SK-N-SH (cell line): Measurements from ENCODE around the gene RASL12. TPM values are rescaled to one million over a fixed set of nuclear protein-coding genes. Genes with fewer than 3 reads are reported as not detected.
"Not testable (repeated sequence)": the region's sequence is repeated elsewhere in the genome, so short reads cannot be mapped to it uniquely, and the experiment has no call there.

Experiments
- CTCF ChIA-PET: fragments of 300-600, 350-600 bp; formaldehyde crosslinking; extraction: SDS; loops from one replicate; lab custom pipeline; 2021; lab: Yijun Ruan, JAX
- POLR2A ChIA-PET: fragments of 350-600 bp; sonication (Branson Sonifier 250); formaldehyde crosslinking; extraction: SDS; loops from one replicate; lab custom pipeline; 2020; ENCODE audit warnings: antibody characterized with exemption, inconsistent platforms; lab: Yijun Ruan, JAX
- DNase-seq: peaks from one replicate; pipeline ENCODE4 v3.0.0; 2012
- H2AFZ ChIP-seq: fragments of 200-600 bp; sonication (generic); 2 replicates; pipeline ENCODE4 v1.8.1; 2016; ENCODE audit warnings: antibody characterized with exemption, mild to moderate bottlenecking, low read depth
- H3F3A ChIP-seq: fragments of 200-600 bp; sonication (generic); replicated peaks from 2 replicates; pipeline ENCODE3; 2016; ENCODE audit warnings: antibody characterized with exemption, mild to moderate bottlenecking; ENCODE audit not compliant: insufficient read depth
- H3K27ac ChIP-seq, 2 experiments: fragments of 200-500 bp in 1 of 2; fragments of 200-600 bp in 1 of 2; sonication (Bioruptor generic) in 1 of 2; sonication (generic), shearing (Covaris generic) in 1 of 2; 2 replicates each; pipeline versions ENCODE4 v1.5.1 to v1.6.1; 2014 to 2016; ENCODE audit warnings: low read depth in 2 of 2, inconsistent platforms in 1 of 2, low read length in 1 of 2, mild to moderate bottlenecking in 1 of 2, mixed read lengths in 1 of 2
- H3K27me3 ChIP-seq: fragments of 200-600 bp; sonication (generic), shearing (Covaris generic); 2 replicates; pipeline ENCODE4 v1.6.1; 2016; ENCODE audit warnings: mixed run types; ENCODE audit not compliant: insufficient read depth
- H3K36me3 ChIP-seq, 2 experiments: fragments of 200-500 bp in 1 of 2; fragments of 200-600 bp in 1 of 2; sonication (Bioruptor generic) in 1 of 2; sonication (generic) in 1 of 2; replicated peaks in 1 of 2; 2 replicates each; pipeline versions ENCODE3 to v1.5.1; 2014 to 2016; ENCODE audit warnings: low read length in 1 of 2, mild to moderate bottlenecking in 1 of 2; ENCODE audit not compliant: insufficient read depth in 2 of 2, control insufficient read depth in 1 of 2
- H3K4me1 ChIP-seq, 2 experiments: fragments of 200-500 bp in 1 of 2; fragments of 200-600 bp in 1 of 2; sonication (Bioruptor generic) in 1 of 2; sonication (generic), shearing (Covaris generic) in 1 of 2; 2 replicates each; pipeline versions ENCODE4 v1.5.1 to v1.6.1; 2014 to 2016; ENCODE audit warnings: low read depth in 1 of 2, low read length in 1 of 2, mixed run types in 1 of 2; ENCODE audit not compliant: insufficient read depth in 2 of 2, control insufficient read depth in 1 of 2
- H3K4me2 ChIP-seq: fragments of 200-600 bp; sonication (generic), shearing (Covaris generic); 2 replicates; pipeline ENCODE4 v1.6.1; 2017; ENCODE audit warnings: mixed run types
- H3K4me3 ChIP-seq, 2 experiments: fragments of 200-500 bp in 1 of 2; fragments of 200-600 bp in 1 of 2; sonication (Bioruptor generic) in 1 of 2; sonication (generic), shearing (Covaris generic) in 1 of 2; 2 replicates each; pipeline versions ENCODE4 v1.5.1 to v1.8.1; 2014 to 2016; ENCODE audit warnings: low read depth in 2 of 2, inconsistent platforms in 1 of 2, low read length in 1 of 2, mild to moderate bottlenecking in 1 of 2, mixed read lengths in 1 of 2, moderate library complexity in 1 of 2
- H3K79me2 ChIP-seq: fragments of 200-600 bp; sonication (generic); 2 replicates; pipeline ENCODE4 v1.8.1; 2017; ENCODE audit warnings: mild to moderate bottlenecking; ENCODE audit not compliant: insufficient read depth
- H3K9ac ChIP-seq: fragments of 200-600 bp; sonication (generic); 2 replicates; pipeline ENCODE4 v1.6.1; 2017; ENCODE audit warnings: mixed run types
- H3K9me2 ChIP-seq: fragments of 200-600 bp; sonication (generic); 2 replicates; pipeline ENCODE4 v1.6.1; 2017; ENCODE audit warnings: mixed run types
- H3K9me3 ChIP-seq: fragments of 200-600 bp; sonication (generic); 2 replicates; pipeline ENCODE4 v1.6.1; 2017; ENCODE audit warnings: mixed run types, mild to moderate bottlenecking, moderate library complexity
- H4K20me1 ChIP-seq: fragments of 200-600 bp; sonication (generic); 2 replicates; pipeline ENCODE4 v1.6.1; 2017; ENCODE audit warnings: mild to moderate bottlenecking, mixed run types; ENCODE audit not compliant: insufficient read depth
- CHD2 ChIP-seq: fragments of 150-350 bp; IDR thresholded peaks from 2 replicates; pipeline ENCODE4 v1.6.1; 2018; ENCODE audit warnings: low read length; ENCODE audit not compliant: partially characterized antibody
- ELF1 ChIP-seq: IDR thresholded peaks from 2 replicates; pipeline ENCODE4 v1.4.0; 2012
- EZH2phosphoT487 ChIP-seq: fragments of 200-600 bp; sonication (generic); IDR thresholded peaks from 2 replicates; pipeline ENCODE4 v1.6.1; 2017; ENCODE audit warnings: low read depth, mixed run types, mild to moderate bottlenecking, antibody characterized with exemption, moderate library complexity, borderline replicate concordance
- JUND ChIP-seq: IDR thresholded peaks from 2 replicates; pipeline ENCODE4 v1.4.0; 2012
- MEF2A ChIP-seq: IDR thresholded peaks from 2 replicates; pipeline ENCODE4 v1.4.0; 2012; ENCODE audit warnings: low read depth, borderline replicate concordance
- POLR2AphosphoS5 ChIP-seq: IDR thresholded peaks from 2 replicates; pipeline ENCODE4 v1.6.1; 2012; ENCODE audit warnings: low read depth, low read length
- RAD21 ChIP-seq: IDR thresholded peaks from 2 replicates; pipeline ENCODE4 v1.6.1; 2012; ENCODE audit warnings: mild to moderate bottlenecking, low read length
- RFX5 ChIP-seq: IDR thresholded peaks from 2 replicates; pipeline ENCODE4 v1.6.1; 2012; ENCODE audit warnings: mild to moderate bottlenecking, improper control_type of control experiment, low read length
- RXRA ChIP-seq: IDR thresholded peaks from 2 replicates; pipeline ENCODE4 v1.4.0; 2012; ENCODE audit warnings: low read depth, mild to moderate bottlenecking, borderline replicate concordance
- SMC3 ChIP-seq: IDR thresholded peaks from 2 replicates; pipeline ENCODE4 v1.6.1; 2012; ENCODE audit warnings: low read depth, low read length, improper control_type of control experiment
- WGBS: methylation state at CpG from one replicate; pipeline ENCODE4 v1.1.6; 2017; ENCODE audit warnings: low lambda C conversion rate; 5-methylcytosine and 5-hydroxymethylcytosine counted together
- polyA plus RNA-seq, 3 experiments: library from polyadenylated mRNA; depleted of rRNA; stranded (reverse); fragments of >200 nt; gene quantifications; 2 replicates each; pipeline ENCODE4 v1.2.3, GENCODE V29; 2012
- TF ChIP-seq, protein P1 (sequence below): IDR thresholded peaks from 2 replicates; pipeline ENCODE4 v1.4.0; 2012; ENCODE audit warnings: low read depth, borderline replicate concordance

RASL12 gene
- polyA plus RNA-seq, 1 of the 3 experiments (the other 2 are of a cell fraction) = not detected

GRCh38 chr15:65044724-65045481, 22.9 kb downstream of the RASL12 start, which contains the start of gene SLC51B:
Gene SLC51B, plus strand, starts transcription at chr15:65045387. Its CDS starts 4,618 bp downstream, at chr15:65050005.
- no peaks in the 10 kb centered on the region for H3F3A ChIP-seq
- H3K27ac ChIP-seq = no peak within 1 kb of the TSS
- CTCF ChIA-PET = interaction anchor here (1.4 to 4.2 kb wide), 2 partner anchors 11 to 283 kb away, joined by 3 to 21 read pairs; no protein-coding TSS in a partner anchor
- H2AFZ ChIP-seq = 0 out of 2 replicates have a peak within 1 kb of the TSS, but pooled peaks have one; percentile 35
- H3K9me3 ChIP-seq = no peaks in the 10 kb centered on the region
- 81% methylated on average over 7 of the region's 7 CpGs for WGBS
- no peak for TF ChIP-seq CHD2
- TF ChIP-seq, protein P1, sequence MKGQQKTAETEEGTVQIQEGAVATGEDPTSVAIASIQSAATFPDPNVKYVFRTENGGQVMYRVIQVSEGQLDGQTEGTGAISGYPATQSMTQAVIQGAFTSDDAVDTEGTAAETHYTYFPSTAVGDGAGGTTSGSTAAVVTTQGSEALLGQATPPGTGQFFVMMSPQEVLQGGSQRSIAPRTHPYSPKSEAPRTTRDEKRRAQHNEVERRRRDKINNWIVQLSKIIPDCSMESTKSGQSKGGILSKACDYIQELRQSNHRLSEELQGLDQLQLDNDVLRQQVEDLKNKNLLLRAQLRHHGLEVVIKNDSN = no peak
- TF ChIP-seq POLR2AphosphoS5 = no peak
- no peak for TF ChIP-seq RFX5
- no peak for TF ChIP-seq SMC3
- TF ChIP-seq ELF1 = no peak
- no peak for TF ChIP-seq RXRA
- TF ChIP-seq JUND = no peak
- TF ChIP-seq EZH2phosphoT487 = no peak
- TF ChIP-seq RAD21 = no peak
- TF ChIP-seq MEF2A = no peak
- no peaks in the 10 kb centered on the region for H3K79me2 ChIP-seq
- POLR2A ChIA-PET = no interaction called here
- H3K4me2 ChIP-seq = no peak within 1 kb of the TSS
- no peaks in the 10 kb centered on the region for H4K20me1 ChIP-seq
- no peaks in the 10 kb centered on the region for H3K36me3 ChIP-seq
- H3K27me3 ChIP-seq = no peaks in the 10 kb centered on the region
- no peak within 1 kb of the TSS for H3K9ac ChIP-seq
- H3K9me2 ChIP-seq = no peaks in the 10 kb centered on the region
- H3K4me3 ChIP-seq = no peak within 1 kb of the TSS
- peaks cover 0 to 12% of the 10 kb centered on the region in 2 experiments; a peak in 1 of 4 replicates for H3K4me1 ChIP-seq
- DNase-seq = no peak

- H3F3A ChIP-seq, H3K27ac ChIP-seq, H3K27me3 ChIP-seq, H4K20me1 ChIP-seq, H3K9ac ChIP-seq, H3K9me3 ChIP-seq, H3K4me1 ChIP-seq, H3K4me3 ChIP-seq, DNase-seq, H3K36me3 ChIP-seq, H3K79me2 ChIP-seq, POLR2A ChIA-PET, H3K9me2 ChIP-seq, H3K4me2 ChIP-seq: not testable (repeated sequence)
- 67% methylated on average over 5 of the region's 5 CpGs for WGBS
- CTCF ChIA-PET = interaction anchor here (1.2 to 4.2 kb wide), 3 partner anchors 10 to 283 kb away, joined by 3 to 21 read pairs (median 5); no protein-coding TSS in a partner anchor
- 0 out of 2 replicates have a peak overlapping the region, but pooled peaks have one; percentile 35 for H2AFZ ChIP-seq
These were observed 23.6 kb downstream of the RASL12 start for GRCh38 chr15:65044218-65044617.
